Measurements from ENCODE around the gene STK11IP.

STK11IP gene
- total RNA-seq = 59.7 to 78.6 (median 70.7) reads per million in 4 experiments

GRCh38 chr2:219597552-219598307 is at the start of gene STK11IP:
TSS of gene STK11IP (plus strand) at chr2:219597857. CDS start at chr2:219598120, 263 bp downstream.
- peak; percentile 81 for DNase-seq

GRCh38 chr2:219548990-219549389 is 48.7 kb upstream of the STK11IP start:
- DNase-seq = no peak

GRCh38 chr2:219549619-219550018 is 48.0 kb upstream of the STK11IP start:
- no peak for DNase-seq

GRCh38 chr2:219551441-219552381 is 45.9 kb upstream of the STK11IP start:
- no peak for DNase-seq

- peak; percentile 76 for DNase-seq
Measured at GRCh38 chr2:219552382-219553167, 45.1 kb upstream of the STK11IP start.

GRCh38 chr2:219553168-219553417 is 44.6 kb upstream of the STK11IP start:
- no peak for DNase-seq

GRCh38 chr2:219553463-219553963 is 44.1 kb upstream of the STK11IP start:
- no peak for DNase-seq

GRCh38 chr2:219554350-219554749 is 43.3 kb upstream of the STK11IP start:
- no peak for DNase-seq

- DNase-seq = no peak
Measured at GRCh38 chr2:219555956-219556355, 41.7 kb upstream of the STK11IP start.

GRCh38 chr2:219556413-219556812 is 41.2 kb upstream of the STK11IP start:
- DNase-seq = no peak

GRCh38 chr2:219557320-219557719 is 40.3 kb upstream of the STK11IP start:
- DNase-seq = no peak

- no peak for DNase-seq
Measured at GRCh38 chr2:219557791-219558785, 39.6 kb upstream of the STK11IP start.

- no peak for DNase-seq
Measured at GRCh38 chr2:219559156-219559915, 38.3 kb upstream of the STK11IP start.

GRCh38 chr2:219560037-219560892 is 37.4 kb upstream of the STK11IP start:
- DNase-seq = peak; percentile 9

GRCh38 chr2:219560893-219561178 is 36.8 kb upstream of the STK11IP start:
- no peak for DNase-seq

GRCh38 chr2:219561179-219562048 is 36.2 kb upstream of the STK11IP start:
- DNase-seq = no peak

- no peak for DNase-seq
Measured at GRCh38 chr2:219562049-219563020, 35.3 kb upstream of the STK11IP start.
